ENCODE data around the gene TMEM14C.
A peak's percentile ranks its signal among the peaks of the same experiment; 100 is the strongest.
"Not testable (repeated sequence)": the region's sequence is repeated elsewhere in the genome, so short reads cannot be mapped to it uniquely, and the experiment has no call there.

Gene TMEM14C

DNA sequence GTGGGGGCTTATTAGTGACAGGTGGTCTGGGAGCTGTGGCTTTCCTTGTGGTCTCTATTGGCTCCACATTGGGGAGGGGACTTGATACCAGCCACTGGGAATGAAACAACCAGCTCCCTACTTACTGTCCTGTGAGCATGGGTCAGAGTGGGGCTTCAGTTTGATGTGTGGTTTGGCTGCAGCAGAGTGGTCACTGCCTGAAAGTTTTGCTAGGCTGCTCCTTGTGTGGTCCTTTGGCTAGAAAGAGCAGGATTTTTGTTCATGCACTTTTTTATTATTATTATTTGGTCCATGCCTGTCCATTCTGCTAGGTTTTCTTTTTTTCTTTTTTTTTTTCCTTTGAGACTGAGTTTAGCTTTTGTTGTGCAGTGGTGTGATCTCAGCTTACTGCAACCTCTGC lies 17.2 kb downstream of the TMEM14C start:
- Mint-ChIP-seq H3K9me3 (ENCODE audit: low read depth) (no peaks in the 10 kb centered on the region), H3K4me3 (no peak overlapping the region), H3K4me1 (ENCODE audit: low read depth) (no peaks in the 10 kb centered on the region), H3K27ac (no peak overlapping the region), H3K36me3 (no peaks in the 10 kb centered on the region), H3K27me3 (no peaks in the 10 kb centered on the region)

DNA sequence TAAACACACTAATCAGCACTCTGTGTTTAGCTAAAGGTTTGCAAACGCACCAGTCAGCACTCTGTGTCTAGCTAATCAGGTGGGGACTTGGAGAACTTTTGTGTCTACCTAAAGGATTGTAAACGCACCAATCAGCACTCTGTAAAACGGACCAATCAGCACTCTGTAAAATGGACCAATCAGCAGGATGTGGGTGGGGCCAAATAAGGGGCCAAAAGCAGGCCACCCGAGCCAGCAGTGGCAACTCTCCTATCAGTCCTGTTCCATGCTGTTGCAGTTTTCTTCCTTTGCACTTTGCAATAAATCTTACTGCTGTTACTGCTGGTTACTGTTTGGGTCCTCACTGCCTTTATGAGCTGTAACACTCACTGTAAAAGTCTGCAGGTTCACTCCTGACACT lies 18.8 kb downstream of the TMEM14C start:
- H3K9me3 Mint-ChIP-seq (ENCODE audit: low read depth); H3K27ac Mint-ChIP-seq; H3K27me3 Mint-ChIP-seq; H3K36me3 Mint-ChIP-seq; H3K4me1 Mint-ChIP-seq (ENCODE audit: low read depth); H3K4me3 Mint-ChIP-seq: not testable (repeated sequence)

DNA sequence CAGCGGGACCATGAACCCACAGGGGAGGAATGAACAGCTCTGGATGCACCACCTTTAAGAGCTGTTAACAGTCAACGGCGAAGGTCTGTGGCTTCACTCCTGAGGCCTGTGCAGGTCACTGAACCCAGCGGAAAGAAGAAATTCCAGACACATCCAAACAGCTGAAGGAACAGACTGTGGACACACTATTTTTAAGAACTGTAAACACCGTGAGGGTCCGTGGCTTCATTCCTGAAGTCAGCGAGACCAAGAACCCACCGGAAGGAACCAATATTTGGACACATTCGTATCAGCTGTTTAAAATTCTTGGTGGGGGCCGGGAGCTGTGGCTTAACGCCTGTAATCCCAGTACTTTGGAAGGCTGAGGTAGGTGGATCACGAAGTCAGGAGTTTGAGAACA lies 19.4 kb downstream of the TMEM14C start:
- no peaks in the 10 kb centered on the region for H3K27me3 Mint-ChIP-seq
- H3K36me3 Mint-ChIP-seq: no peaks in the 10 kb centered on the region
- peaks cover 13% of the 10 kb centered on the region for H3K4me1 Mint-ChIP-seq (ENCODE audit: low read depth)
- no peak overlapping the region for H3K4me3 Mint-ChIP-seq
- no peak overlapping the region for H3K27ac Mint-ChIP-seq
- H3K9me3 Mint-ChIP-seq (ENCODE audit: low read depth): no peaks in the 10 kb centered on the region

DNA sequence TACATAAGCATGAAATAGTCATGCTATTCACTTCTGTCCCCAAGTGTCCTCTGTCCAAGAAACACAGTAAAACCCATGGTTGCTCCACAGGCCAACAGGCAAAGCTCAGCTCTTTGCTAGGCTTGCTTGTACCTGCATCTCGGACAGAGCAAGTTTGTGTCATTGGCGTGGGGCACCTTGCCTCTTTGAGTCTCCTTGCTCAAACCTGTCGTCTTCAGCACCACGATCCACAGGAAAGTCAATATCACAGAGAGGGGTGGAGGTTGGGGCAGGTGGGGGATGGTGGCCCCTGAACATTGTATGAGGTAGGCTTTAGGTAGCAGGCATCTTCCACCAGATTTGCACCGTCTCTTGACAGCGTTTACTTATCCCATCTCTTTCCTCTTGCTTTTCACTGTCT lies 20.6 kb downstream of the TMEM14C start:
- Mint-ChIP-seq H3K4me3 (no peak overlapping the region), H3K36me3 (no peaks in the 10 kb centered on the region), H3K9me3 (ENCODE audit: low read depth) (no peaks in the 10 kb centered on the region)

DNA sequence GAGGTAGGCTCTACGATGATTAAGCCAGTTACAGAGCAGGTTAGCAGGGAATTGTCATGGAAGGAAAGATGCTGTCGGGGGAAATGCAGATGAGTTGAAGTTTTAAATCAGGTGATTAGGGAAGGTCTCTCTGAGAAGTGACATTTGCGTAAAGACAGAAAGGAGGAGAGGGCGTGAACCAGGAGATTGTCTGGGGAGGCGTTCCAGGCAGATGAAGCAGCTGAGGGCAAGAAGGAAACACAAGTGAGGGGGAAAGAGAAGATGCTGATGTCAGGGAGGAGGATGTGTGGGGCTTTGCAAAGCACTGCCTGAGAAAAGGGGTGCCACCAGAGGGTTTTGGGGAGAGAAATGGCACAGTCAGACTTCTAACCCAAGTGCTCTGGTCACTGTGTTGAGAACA lies 22.2 kb downstream of the TMEM14C start:
- peaks cover 31% of the 10 kb centered on the region for H3K4me1 Mint-ChIP-seq (ENCODE audit: low read depth)
- H3K27ac Mint-ChIP-seq: no peak overlapping the region
- H3K4me3 Mint-ChIP-seq: no peak overlapping the region
- H3K36me3 Mint-ChIP-seq: peaks cover 2% of the 10 kb centered on the region
- H3K9me3 Mint-ChIP-seq (ENCODE audit: low read depth): no peaks in the 10 kb centered on the region
- no peaks in the 10 kb centered on the region for H3K27me3 Mint-ChIP-seq

More for the DNA sequence above, 20.6 kb downstream of the TMEM14C start:
- no peak overlapping the region for H3K27ac Mint-ChIP-seq
- peaks cover 15% of the 10 kb centered on the region for H3K4me1 Mint-ChIP-seq (ENCODE audit: low read depth)
- no peaks in the 10 kb centered on the region for H3K27me3 Mint-ChIP-seq

DNA sequence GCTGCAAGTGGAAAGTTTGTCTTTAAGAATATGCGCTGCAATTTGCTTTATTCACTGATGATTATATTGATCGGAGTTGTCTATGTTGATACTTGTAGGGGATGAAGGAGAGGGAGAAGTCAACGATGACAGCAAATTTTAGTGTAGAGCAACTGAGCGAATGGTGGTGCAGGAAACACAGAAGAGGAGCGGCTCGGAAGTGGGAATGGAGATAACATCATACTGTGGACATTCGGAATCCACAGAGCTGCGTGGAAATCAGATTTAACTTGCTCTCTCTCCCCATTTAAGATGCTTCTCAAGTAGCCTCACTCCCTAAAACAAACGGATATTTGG lies 24.0 kb downstream of the TMEM14C start:
- Mint-ChIP-seq H3K27ac (peak overlapping the region; percentile 91), H3K27me3 (no peaks in the 10 kb centered on the region), H3K4me1 (ENCODE audit: low read depth) (peaks cover 45% of the 10 kb centered on the region), H3K9me3 (ENCODE audit: low read depth) (no peaks in the 10 kb centered on the region), H3K36me3 (peaks cover 2% of the 10 kb centered on the region), H3K4me3 (peak overlapping the region; percentile 93)

DNA sequence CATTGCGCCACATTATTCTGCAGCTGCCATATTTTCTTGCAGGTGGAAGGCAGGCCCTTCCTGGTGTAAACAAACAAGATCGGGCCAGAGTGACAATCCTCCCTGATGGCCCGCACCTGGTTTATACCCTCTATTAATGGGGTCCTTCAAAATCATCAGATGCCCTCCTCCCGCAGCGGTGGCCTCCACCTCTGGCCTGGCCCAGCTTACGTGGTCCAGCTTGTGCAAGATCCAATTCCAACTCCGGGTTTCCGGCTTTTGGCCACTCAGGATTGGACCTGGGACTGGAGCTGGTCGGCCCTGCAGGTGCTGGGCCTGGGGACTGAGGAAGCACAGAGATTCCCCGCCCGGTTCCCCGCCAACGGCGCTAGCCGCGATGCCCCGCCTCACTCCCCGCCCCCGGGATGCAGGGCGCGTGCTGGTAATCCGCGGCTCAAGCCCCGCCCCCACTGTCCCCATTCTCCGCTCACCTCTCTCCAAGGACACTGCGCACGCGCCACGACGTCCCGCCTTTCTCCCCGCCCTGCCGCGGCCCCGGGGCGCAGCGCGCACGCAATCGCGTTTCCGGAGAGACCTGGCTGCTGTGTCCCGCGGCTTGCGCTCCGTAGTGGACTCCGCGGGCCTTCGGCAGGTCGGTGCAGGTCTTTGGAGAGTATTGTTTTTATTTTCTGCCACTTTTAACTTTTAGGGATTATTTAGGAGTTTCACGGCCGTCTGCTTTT lies 24.5 kb downstream of the TMEM14C start, which contains the start of gene TMEM14B:
Gene TMEM14B, plus strand, starts transcription at position 555 of the 722 bp plus-strand sequence. CDS start 1,441 bp downstream, outside the sequence.
- H3K9me3 Mint-ChIP-seq (ENCODE audit: low read depth): no peaks in the 10 kb centered on the region
- H3K4me3 Mint-ChIP-seq: peak within 1 kb of the TSS; percentile 93
- H3K27me3 Mint-ChIP-seq: no peaks in the 10 kb centered on the region
- peaks cover 45% of the 10 kb centered on the region for H3K4me1 Mint-ChIP-seq (ENCODE audit: low read depth)
- H3K27ac Mint-ChIP-seq: peak within 1 kb of the TSS; percentile 91
- peaks cover 2% of the 10 kb centered on the region for H3K36me3 Mint-ChIP-seq

DNA sequence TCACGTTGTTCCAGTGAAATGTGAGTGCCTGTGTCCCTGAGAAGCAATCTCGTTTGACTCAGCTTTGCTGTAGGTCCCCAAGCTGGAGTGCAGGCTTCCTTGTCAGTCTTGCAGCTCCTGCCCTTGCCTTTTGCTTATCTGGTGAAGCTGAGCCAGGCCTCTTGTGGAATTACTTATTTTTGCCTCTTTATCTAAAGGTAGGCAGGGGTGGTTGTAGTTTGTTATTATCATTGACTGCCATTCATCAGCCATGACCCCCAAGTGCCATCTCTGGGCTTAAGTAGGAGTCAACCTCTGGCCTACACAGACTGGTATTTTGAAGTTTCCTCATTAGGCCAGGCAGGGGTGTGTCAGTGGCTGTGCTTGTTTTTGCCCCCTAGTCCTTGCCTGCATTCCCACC lies 26.9 kb downstream of the TMEM14C start:
- Mint-ChIP-seq H3K27me3 (no peaks in the 10 kb centered on the region), H3K36me3 (peaks cover 13% of the 10 kb centered on the region), H3K9me3 (ENCODE audit: low read depth) (no peaks in the 10 kb centered on the region), H3K27ac (peak overlapping the region; percentile 41), H3K4me3 (peak overlapping the region; percentile 93), H3K4me1 (ENCODE audit: low read depth) (peaks cover 59% of the 10 kb centered on the region)

DNA sequence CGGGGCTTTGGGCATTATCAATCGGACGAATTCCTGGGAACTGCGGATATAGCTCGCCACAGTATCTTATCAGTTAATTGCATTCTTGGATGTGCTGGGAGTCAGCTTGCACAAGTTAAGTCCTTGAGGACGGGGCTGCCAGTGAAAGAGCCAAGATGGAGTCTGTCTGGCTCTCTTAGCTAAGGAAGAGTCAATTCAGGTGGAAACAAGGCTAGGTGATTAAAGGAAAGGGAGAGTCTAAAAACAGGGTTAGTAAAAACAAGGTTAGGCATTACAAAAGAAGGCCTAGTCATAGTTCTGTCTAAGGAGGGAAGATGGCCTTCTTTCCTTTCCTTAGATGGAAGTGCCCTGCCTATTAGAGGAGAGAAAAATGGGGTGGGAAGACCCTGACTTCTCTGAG lies 27.7 kb downstream of the TMEM14C start:
- H3K36me3 Mint-ChIP-seq: peaks cover 13% of the 10 kb centered on the region
- not testable (repeated sequence) for H3K27ac Mint-ChIP-seq; H3K9me3 Mint-ChIP-seq (ENCODE audit: low read depth); H3K27me3 Mint-ChIP-seq
- H3K4me3 Mint-ChIP-seq: peak overlapping the region; percentile 32
- peaks cover 63% of the 10 kb centered on the region for H3K4me1 Mint-ChIP-seq (ENCODE audit: low read depth)

DNA sequence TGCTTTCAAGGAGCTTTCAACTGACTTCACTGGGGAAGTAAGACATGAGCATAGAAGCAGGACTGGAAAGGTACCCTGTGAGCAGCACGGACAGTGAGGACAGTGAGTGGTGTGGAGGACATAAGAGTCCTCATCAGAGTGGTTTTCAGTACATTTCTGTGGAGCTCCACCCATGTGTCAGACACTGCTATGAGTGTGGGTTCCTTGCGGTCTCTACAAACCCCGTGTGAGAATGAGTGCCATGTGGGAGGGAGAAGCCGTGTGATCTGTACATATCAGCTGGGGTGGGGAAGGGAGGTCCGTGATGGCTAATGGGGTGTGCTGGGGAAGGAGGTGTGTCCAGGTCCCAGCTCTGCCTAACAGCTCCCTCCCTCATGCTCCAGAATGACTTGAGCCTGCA lies 28.9 kb downstream of the TMEM14C start:
- Mint-ChIP-seq H3K36me3 (peaks cover 13% of the 10 kb centered on the region), H3K27ac (peak overlapping the region; percentile 16), H3K4me1 (ENCODE audit: low read depth) (peaks cover 59% of the 10 kb centered on the region)
- H3K9me3 Mint-ChIP-seq (ENCODE audit: low read depth); H3K4me3 Mint-ChIP-seq; H3K27me3 Mint-ChIP-seq: not testable (repeated sequence)

DNA sequence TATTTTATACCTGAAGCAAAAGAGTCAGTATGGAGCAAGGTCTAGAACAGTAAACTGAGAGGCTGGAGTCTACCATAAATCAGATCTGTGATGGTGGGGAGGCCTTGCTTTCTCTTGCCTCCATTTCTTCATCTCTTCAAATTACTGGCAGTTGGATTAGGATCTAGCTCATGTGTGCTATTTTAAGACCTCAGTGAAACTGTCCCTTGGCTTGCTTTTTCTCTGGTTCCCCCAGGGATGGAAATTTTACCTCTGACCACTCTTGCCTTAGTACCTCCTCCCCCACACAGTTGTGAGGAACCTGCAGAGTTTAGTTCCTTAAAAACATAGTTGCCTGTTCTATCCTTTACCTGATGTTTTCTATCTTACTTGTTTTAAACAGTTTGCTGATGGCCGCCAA lies 33.2 kb downstream of the TMEM14C start:
- Mint-ChIP-seq H3K27ac (peak overlapping the region; percentile 17), H3K9me3 (ENCODE audit: low read depth) (no peaks in the 10 kb centered on the region), H3K36me3 (peaks cover 15% of the 10 kb centered on the region), H3K4me1 (ENCODE audit: low read depth) (peaks cover 38% of the 10 kb centered on the region), H3K4me3 (no peak overlapping the region), H3K27me3 (no peaks in the 10 kb centered on the region)

DNA sequence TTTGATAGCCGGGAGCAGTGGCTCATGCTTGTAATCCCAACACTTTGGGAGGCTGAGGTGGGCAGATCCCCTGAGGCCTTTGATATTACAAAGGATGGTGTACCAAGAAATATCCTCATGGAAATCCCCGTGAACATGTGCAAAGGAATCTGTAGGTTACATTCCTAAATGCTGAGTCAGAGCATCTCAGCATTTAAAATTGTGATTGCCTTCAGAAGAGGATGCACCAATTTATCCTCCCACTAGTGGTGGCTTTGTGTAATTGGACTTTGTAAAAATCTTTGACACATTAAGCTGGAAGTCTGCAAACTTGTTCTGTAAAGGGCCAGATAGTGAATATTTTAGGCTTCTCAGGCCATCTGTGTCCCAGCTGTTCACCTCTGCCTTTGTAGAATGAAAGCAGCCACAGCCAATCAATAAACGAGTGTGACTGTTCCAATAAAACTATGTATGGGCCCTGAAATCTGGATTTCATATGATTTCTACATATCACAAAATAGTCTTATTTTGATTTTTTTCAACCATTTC lies 36.5 kb downstream of the TMEM14C start:
- H3K27ac Mint-ChIP-seq: peak overlapping the region; percentile 77
- H3K4me1 Mint-ChIP-seq (ENCODE audit: low read depth): peaks cover 20% of the 10 kb centered on the region
- H3K27me3 Mint-ChIP-seq: no peaks in the 10 kb centered on the region
- H3K4me3 Mint-ChIP-seq: no peak overlapping the region
- peaks cover 9% of the 10 kb centered on the region for H3K36me3 Mint-ChIP-seq
- H3K9me3 Mint-ChIP-seq (ENCODE audit: low read depth): no peaks in the 10 kb centered on the region

DNA sequence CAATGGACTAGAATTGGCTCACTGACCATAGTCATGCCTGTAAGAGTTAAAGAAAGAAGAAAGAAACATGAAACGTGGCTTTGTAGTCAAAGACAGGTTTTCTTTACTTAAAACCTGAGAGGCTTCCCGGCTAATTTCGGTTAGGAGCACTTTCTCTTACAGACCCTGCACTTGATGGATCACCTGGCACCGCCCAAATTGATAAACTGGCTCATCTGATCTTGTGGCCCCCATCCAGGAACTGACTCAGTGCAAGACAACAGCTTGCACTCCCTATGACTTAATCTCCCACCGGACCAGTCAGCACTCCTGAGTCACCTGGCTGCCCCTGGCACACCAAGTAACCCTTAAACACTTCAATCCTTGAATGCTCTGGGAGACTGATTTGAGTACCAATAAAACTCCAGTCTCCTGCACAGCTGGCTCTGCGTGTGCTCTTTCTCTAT lies 37.0 kb downstream of the TMEM14C start:
- H3K4me1 Mint-ChIP-seq (ENCODE audit: low read depth): peaks cover 15% of the 10 kb centered on the region

DNA sequence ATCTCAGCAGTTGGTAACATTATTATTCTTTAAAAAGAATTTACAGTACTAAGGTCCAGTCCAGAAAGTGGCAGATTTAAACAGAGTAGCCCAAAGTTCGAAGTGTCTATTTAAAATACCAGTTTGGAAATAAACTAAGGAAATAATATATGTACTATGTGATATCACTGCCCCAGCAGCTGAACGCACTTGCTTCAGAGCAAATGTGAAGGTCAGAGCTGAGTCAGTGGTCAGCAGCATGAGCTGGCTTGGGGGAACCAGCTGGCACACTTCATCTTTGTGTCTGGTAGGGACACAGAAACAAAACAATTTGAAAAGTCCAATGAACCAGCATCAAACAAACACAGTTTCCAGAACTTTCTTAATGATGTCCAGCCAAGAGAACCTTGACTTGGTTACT lies 40.1 kb downstream of the TMEM14C start:
- H3K4me3 Mint-ChIP-seq: no peak overlapping the region
- peaks cover 10% of the 10 kb centered on the region for H3K4me1 Mint-ChIP-seq (ENCODE audit: low read depth)
- peaks cover 7% of the 10 kb centered on the region for H3K36me3 Mint-ChIP-seq
- H3K27me3 Mint-ChIP-seq: no peaks in the 10 kb centered on the region
- no peaks in the 10 kb centered on the region for H3K9me3 Mint-ChIP-seq (ENCODE audit: low read depth)
- H3K27ac Mint-ChIP-seq: no peak overlapping the region

More for the DNA sequence above, 37.0 kb downstream of the TMEM14C start:
- H3K27ac Mint-ChIP-seq: no peak overlapping the region
- H3K4me3 Mint-ChIP-seq: no peak overlapping the region
- H3K27me3 Mint-ChIP-seq: no peaks in the 10 kb centered on the region
- peaks cover 6% of the 10 kb centered on the region for H3K36me3 Mint-ChIP-seq
- no peaks in the 10 kb centered on the region for H3K9me3 Mint-ChIP-seq (ENCODE audit: low read depth)

DNA sequence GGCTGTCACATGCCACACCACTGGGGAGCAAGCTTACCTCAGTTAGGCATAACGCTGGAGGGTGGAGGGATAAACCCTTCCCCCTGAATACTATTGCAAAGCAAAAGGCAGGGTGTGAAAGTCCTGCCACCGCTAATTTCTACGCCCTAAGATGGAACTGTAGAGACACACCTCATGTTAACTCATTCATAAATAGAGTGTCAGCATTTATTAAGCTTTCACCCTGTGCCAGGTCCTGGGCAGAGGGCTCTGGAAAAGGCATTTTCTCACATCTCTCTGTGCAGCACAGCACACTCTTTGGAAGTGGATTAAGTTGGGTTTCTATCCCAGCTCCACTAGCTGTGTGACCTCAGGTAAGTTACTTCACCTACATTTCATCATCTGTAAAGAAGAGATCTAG lies 46.5 kb downstream of the TMEM14C start:
- H3K4me1 Mint-ChIP-seq (ENCODE audit: low read depth): no peaks in the 10 kb centered on the region
- no peak overlapping the region for H3K27ac Mint-ChIP-seq

DNA sequence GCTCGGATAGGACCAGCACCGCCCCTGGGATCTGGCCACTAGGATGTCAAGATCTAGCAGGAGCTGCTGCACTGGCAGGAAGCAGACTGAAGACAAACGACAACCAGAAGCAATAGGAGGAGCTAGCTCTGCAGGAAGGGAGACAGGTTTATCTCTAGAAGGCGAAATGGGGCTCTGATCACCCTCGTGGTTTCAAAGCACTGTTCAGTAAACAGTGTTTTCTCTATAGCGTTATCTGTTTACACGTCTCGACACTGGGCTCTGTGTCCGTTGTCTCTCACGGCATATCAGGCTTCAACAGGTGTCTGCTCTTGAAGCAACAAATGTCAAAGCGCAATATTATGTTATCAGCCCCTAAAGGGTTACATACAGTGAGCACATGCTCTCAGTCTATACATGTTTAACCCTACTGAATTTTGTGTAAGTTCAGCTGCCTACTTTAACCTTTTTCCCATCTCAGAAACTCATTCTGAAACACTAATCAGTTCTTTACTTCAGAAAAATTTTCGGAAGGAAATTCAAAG lies 48.6 kb downstream of the TMEM14C start:
- no peak overlapping the region for H3K27ac Mint-ChIP-seq
- H3K27me3 Mint-ChIP-seq: no peaks in the 10 kb centered on the region
- peaks cover 5% of the 10 kb centered on the region for H3K4me1 Mint-ChIP-seq (ENCODE audit: low read depth)
- H3K9me3 Mint-ChIP-seq (ENCODE audit: low read depth): no peaks in the 10 kb centered on the region
- H3K4me3 Mint-ChIP-seq: no peak overlapping the region
- peaks cover 15% of the 10 kb centered on the region for H3K36me3 Mint-ChIP-seq

More for the DNA sequence above, 46.5 kb downstream of the TMEM14C start:
- Mint-ChIP-seq H3K4me3 (no peak overlapping the region), H3K36me3 (peaks cover 6% of the 10 kb centered on the region), H3K27me3 (no peaks in the 10 kb centered on the region), H3K9me3 (ENCODE audit: low read depth) (no peaks in the 10 kb centered on the region)
